H1 (cell line): ENCODE results near the gene RCAN2. TPM values are rescaled to one million over a fixed set of nuclear protein-coding genes. Genes with fewer than 3 reads are reported as not detected.

ENCODE experiments used
- CTCF ChIA-PET: fragments of 300-600 bp; sonication (Branson Sonifier 250); formaldehyde crosslinking; loops from one replicate; lab custom pipeline; 2021; ENCODE audit not compliant: partially characterized antibody; lab: Charles Lee
- POLR2A ChIA-PET: fragments of 300-600 bp; sonication (Branson Sonifier 250); formaldehyde crosslinking; loops from one replicate; lab custom pipeline; 2021; ENCODE audit warnings: inconsistent platforms; ENCODE audit not compliant: partially characterized antibody; lab: Charles Lee
- DNase-seq, 2 experiments: peaks; one replicate each; pipeline versions ENCODE4 v3.0.0 to v3.0.0-alpha.2; 2010 to 2022; ENCODE audit warnings: low spot score in 2 of 2, low read depth in 1 of 2, mixed read lengths in 1 of 2
- FAIRE-seq: peaks from 2 replicates; lab custom pipeline; 2011; peaks lifted over from hg19 to GRCh38; lab: Jason Lieb, UNC
- H2AFZ ChIP-seq: 2 replicates; pipeline ENCODE4 v1.8.1; 2012; ENCODE audit warnings: low read length, inconsistent platforms
- H2AK5ac ChIP-seq: 2 replicates; pipeline ENCODE4 v1.6.1; 2013; ENCODE audit warnings: low read depth, low read length
- H2BK120ac ChIP-seq: replicated peaks from 2 replicates; pipeline ENCODE3; 2013; ENCODE audit warnings: low read depth, low read length, inconsistent platforms
- H2BK12ac ChIP-seq: 2 replicates; pipeline ENCODE4 v1.6.1; 2013; ENCODE audit warnings: low read depth, low read length
- H2BK15ac ChIP-seq: 2 replicates; pipeline ENCODE4 v1.6.1; 2013; ENCODE audit warnings: low read length
- H2BK20ac ChIP-seq: 2 replicates; pipeline ENCODE4 v1.6.1; 2013; ENCODE audit warnings: low read length
- H2BK5ac ChIP-seq: 2 replicates; pipeline ENCODE4 v1.6.1; 2013; ENCODE audit warnings: low read depth, low read length
- H3K14ac ChIP-seq: 2 replicates; pipeline ENCODE4 v1.6.1; 2013; ENCODE audit warnings: inconsistent platforms; ENCODE audit not compliant: insufficient read length
- H3K18ac ChIP-seq: 2 replicates; pipeline ENCODE4 v1.6.1; 2013; ENCODE audit warnings: low read length; ENCODE audit errors: extremely low read depth
- H3K23ac ChIP-seq: 2 replicates; pipeline ENCODE4 v1.6.1; 2013; ENCODE audit warnings: inconsistent platforms; ENCODE audit not compliant: insufficient read length
- H3K23me2 ChIP-seq: 2 replicates; pipeline ENCODE4 v1.6.1; 2013; ENCODE audit warnings: low read depth, low read length
- H3K27ac ChIP-seq: 2 replicates; pipeline ENCODE4 v1.6.1; 2011; ENCODE audit warnings: low read depth, low read length, inconsistent platforms
- H3K27me3 ChIP-seq, 4 experiments: replicated peaks in 1 of 4; 1 replicate in 1 of 4; 2 replicates in 3 of 4; pipeline versions ENCODE4 v1.6.1 to v1.8.1; 2011 to 2013; ENCODE audit warnings: low read length in 3 of 4, mild to moderate bottlenecking in 3 of 4, inconsistent platforms in 2 of 4, mixed read lengths in 2 of 4, moderate library complexity in 1 of 4; ENCODE audit not compliant: control insufficient read depth in 3 of 4, insufficient read depth in 3 of 4; ENCODE audit errors: extremely low read depth in 1 of 4
- H3K36me3 ChIP-seq, 4 experiments: 2 replicates each; pipeline versions ENCODE4 v1.6.1 to v1.8.1; 2011 to 2013; ENCODE audit warnings: mild to moderate bottlenecking in 4 of 4, low read length in 3 of 4, moderate library complexity in 2 of 4, control low read depth in 1 of 4, inconsistent platforms in 1 of 4; ENCODE audit not compliant: insufficient read depth in 4 of 4, control insufficient read depth in 2 of 4
- H3K4ac ChIP-seq: replicated peaks from 2 replicates; pipeline ENCODE3; 2013; ENCODE audit warnings: low read length, low read depth, mixed read lengths, inconsistent platforms; ENCODE audit not compliant: insufficient read length
- H3K4me1 ChIP-seq, 4 experiments: replicated peaks in 1 of 4; 1 replicate in 1 of 4; 2 replicates in 3 of 4; pipeline versions ENCODE4 v1.6.1 to v1.8.1; 2011 to 2013; ENCODE audit warnings: low read length in 3 of 4, inconsistent platforms in 2 of 4, mixed read lengths in 1 of 4; ENCODE audit not compliant: insufficient read depth in 4 of 4, control insufficient read depth in 3 of 4
- H3K4me2 ChIP-seq, 2 experiments: 2 replicates each; pipeline versions ENCODE4 v1.6.1 to v1.8.1; 2011 to 2013; ENCODE audit warnings: low read depth in 2 of 2, low read length in 2 of 2, control low read depth in 1 of 2, inconsistent platforms in 1 of 2, mild to moderate bottlenecking in 1 of 2; ENCODE audit not compliant: insufficient read depth in 1 of 2
- H3K4me3 ChIP-seq, 4 experiments: fragments of 200-600, 300-600 bp in 1 of 4; sonication (generic), shearing (Covaris generic), sonication (Bioruptor Twin) in 1 of 4; 2 replicates each; pipeline versions ENCODE4 v1.5.1 to v1.8.1; 2011 to 2016; ENCODE audit warnings: low read length in 4 of 4, low read depth in 3 of 4, control low read depth in 2 of 4, inconsistent platforms in 2 of 4, mild to moderate bottlenecking in 2 of 4, mixed read lengths in 1 of 4, moderate library complexity in 1 of 4; ENCODE audit not compliant: insufficient read depth in 2 of 4; ENCODE audit errors: extremely low read depth in 1 of 4
- H3K56ac ChIP-seq: replicated peaks from 2 replicates; pipeline ENCODE3; 2013; ENCODE audit warnings: low read depth, mild to moderate bottlenecking, mixed read lengths, low read length, inconsistent platforms; ENCODE audit not compliant: insufficient read length
- H3K79me1 ChIP-seq: 2 replicates; pipeline ENCODE4 v1.6.1; 2013; ENCODE audit warnings: low read depth, low read length, control low read depth
- H3K79me2 ChIP-seq, 2 experiments: 2 replicates each; pipeline versions ENCODE4 v1.6.1 to v1.8.1; 2012 to 2013; ENCODE audit warnings: low read length in 2 of 2, mild to moderate bottlenecking in 2 of 2, inconsistent platforms in 1 of 2; ENCODE audit not compliant: insufficient read depth in 2 of 2, control insufficient read depth in 1 of 2
- H3K9ac ChIP-seq, 4 experiments: replicated peaks in 1 of 4; 1 replicate in 1 of 4; 2 replicates in 3 of 4; pipeline versions ENCODE4 v1.6.1 to v1.8.1; 2011 to 2013; ENCODE audit warnings: low read depth in 3 of 4, low read length in 3 of 4, control low read depth in 2 of 4, mild to moderate bottlenecking in 2 of 4, moderate library complexity in 2 of 4, inconsistent platforms in 1 of 4; ENCODE audit errors: extremely low read depth in 1 of 4
- H3K9me3 ChIP-seq, 2 experiments: 2 replicates each; pipeline versions ENCODE4 v1.6.1 to v1.8.1; 2012 to 2013; ENCODE audit warnings: mild to moderate bottlenecking in 2 of 2, moderate library complexity in 2 of 2, control low read depth in 1 of 2, inconsistent platforms in 1 of 2, low read depth in 1 of 2, low read length in 1 of 2, mixed read lengths in 1 of 2; ENCODE audit not compliant: insufficient read depth in 2 of 2
- H4K20me1 ChIP-seq, 2 experiments: replicated peaks in 1 of 2; 2 replicates each; pipeline versions ENCODE3 to v1.8.1; 2011 to 2013; ENCODE audit warnings: inconsistent platforms in 2 of 2, low read length in 2 of 2, mild to moderate bottlenecking in 1 of 2; ENCODE audit not compliant: insufficient read depth in 2 of 2, control insufficient read depth in 1 of 2
- H4K5ac ChIP-seq: 2 replicates; pipeline ENCODE4 v1.6.1; 2013; ENCODE audit warnings: low read length, low read depth, mixed read lengths, inconsistent platforms; ENCODE audit not compliant: insufficient read length
- H4K8ac ChIP-seq: 2 replicates; pipeline ENCODE4 v1.8.0; 2013; ENCODE audit warnings: mild to moderate bottlenecking, moderate library complexity, low read length, inconsistent platforms; ENCODE audit not compliant: insufficient read depth; ENCODE audit errors: extremely low read depth
- H4K91ac ChIP-seq: replicated peaks from 2 replicates; pipeline ENCODE3; 2013; ENCODE audit warnings: low read length, mixed read lengths, inconsistent platforms; ENCODE audit not compliant: insufficient read length
- CEBPB ChIP-seq: IDR thresholded peaks from 2 replicates; pipeline ENCODE4 v1.6.1; 2012; ENCODE audit warnings: low read depth, low read length
- SP1 ChIP-seq: IDR thresholded peaks from 2 replicates; pipeline ENCODE4 v1.6.1; 2011; ENCODE audit warnings: low read depth, low read length
- SUZ12 ChIP-seq: fragments of 200-600 bp; sonication (generic); IDR thresholded peaks from 2 replicates; pipeline ENCODE4 v1.6.1; 2012; ENCODE audit warnings: mild to moderate bottlenecking, inconsistent platforms, low read length, moderate library complexity, mixed read lengths
- WGBS, 2 experiments: shearing (Covaris generic) in 1 of 2; methylation state at CpG; one replicate each; pipeline versions ENCODE4 v1.1.6 to v1.1.7; 2013 to 2015; ENCODE audit warnings: low lambda C conversion rate in 2 of 2, mixed read lengths in 2 of 2, inconsistent platforms in 1 of 2, low coverage in 1 of 2, missing lambda C conversion rate in 1 of 2; ENCODE audit not compliant: insufficient replicate concordance in 2 of 2, insufficient coverage in 1 of 2, insufficient read length in 1 of 2; ENCODE audit errors: extremely low coverage in 1 of 2, missing lambda C conversion rate in 1 of 2; 5-methylcytosine and 5-hydroxymethylcytosine counted together
- polyA plus RNA-seq, 7 experiments: library from polyadenylated mRNA; depleted of rRNA in 3 of 7; stranded (reverse) in 5 of 7; unstranded in 2 of 7; fragments of >200 nt in 5 of 7; fragments of 200-250 nt in 2 of 7; gene quantifications; 1 replicate in 5 of 7; 2 replicates in 1 of 7; 4 replicates in 1 of 7; pipeline versions ENCODE4 v1.2.1 to v1.2.3, GENCODE V29; 2011 to 2013; ENCODE audit warnings: missing spikeins in 2 of 7, mixed read lengths in 2 of 7
- total RNA-seq: library from RNA; stranded (reverse); fragmentation: NEBNext Ultra II Directional; extraction: Animal tissue kit (Norgen Biotek cat#: 25700); gene quantifications from 2 replicates; pipeline ENCODE4 v1.2.1, GENCODE V29; 2021

The RCAN2 gene
- total and polyA plus RNA-seq, 2 of the 8 experiments (the other 6 are each of a cell fraction or from before 2014, with no cell fraction given), result 5.0 to 8.5 TPM

- no peak overlapping the region for H2BK20ac ChIP-seq
- TF ChIP-seq CEBPB, result no peak
- TF ChIP-seq SUZ12, result no peak
- TF ChIP-seq SP1, result no peak
- no peak overlapping the region for H3K18ac ChIP-seq
- no peaks in the 10 kb centered on the region for H3K36me3 ChIP-seq
- POLR2A ChIA-PET, result no interaction called here
- no peaks in the 10 kb centered on the region for H3K23me2 ChIP-seq
- H4K8ac ChIP-seq, result no peak overlapping the region
- H4K5ac ChIP-seq, result no peak overlapping the region
- no peak overlapping the region for H2BK12ac ChIP-seq
- no peaks in the 10 kb centered on the region for H3K79me2 ChIP-seq
- H3K4ac ChIP-seq, result no peak overlapping the region
- no peak overlapping the region for H2BK120ac ChIP-seq
- CTCF ChIA-PET, result interaction anchor here (1.1 to 1.6 kb wide), 2 partner anchors 12 to 377 kb away, joined by 3 read pairs; partner anchors contain the start of gene CLIC5
- WGBS, 2 experiments, result 84% methylated on average over 2 of the region's 2 CpGs; no CpG with 5 or more reads in 1 of the 2 experiments
- H3K4me3 ChIP-seq, result no peak overlapping the region
- no peak overlapping the region for H3K9ac ChIP-seq
- H2AFZ ChIP-seq, result no peak overlapping the region
- H3K23ac ChIP-seq, result no peak overlapping the region
- DNase-seq, result no peak
- no peak overlapping the region for H3K14ac ChIP-seq
- H3K56ac ChIP-seq, result no peak overlapping the region
- no peak overlapping the region for H4K91ac ChIP-seq
- no peaks in the 10 kb centered on the region for H3K9me3 ChIP-seq
- FAIRE-seq, result no peak
- H3K4me2 ChIP-seq, result no peak overlapping the region
- H3K4me1 ChIP-seq, result no peaks in the 10 kb centered on the region
- no peak overlapping the region for H3K27ac ChIP-seq
- H3K27me3 ChIP-seq, result no peaks in the 10 kb centered on the region
- no peaks in the 10 kb centered on the region for H4K20me1 ChIP-seq
- no peak overlapping the region for H2BK5ac ChIP-seq
- H2BK15ac ChIP-seq, result no peak overlapping the region
- no peak overlapping the region for H2AK5ac ChIP-seq
- no peaks in the 10 kb centered on the region for H3K79me1 ChIP-seq
Measured at GRCh38 chr6:46393161-46393939, 97.9 kb downstream of the RCAN2 start.
